ENCODE results near the gene P2RY14. TPM values are rescaled to one million over a fixed set of nuclear protein-coding genes. Genes with fewer than 3 reads are reported as not detected.

Gene P2RY14
- total and polyA plus RNA-seq, 2 donors (not counting 3 experiments of a cell fraction or from before 2014, with no cell fraction given): not detected

GRCh38 chr3:151205482-151205881 is 72.9 kb downstream of the P2RY14 start:
- no peaks in the 10 kb centered on the region for H4K20me1 ChIP-seq (replicated peaks; ENCODE audit: control insufficient read depth, extremely low read depth, insufficient read depth, low read length)
- CTCF ChIA-PET: interaction anchor here (0.6 to 1.0 kb wide), 2 partner anchors 9 to 254 kb away, joined by 3 read pairs; no protein-coding TSS in a partner anchor
- H3K4me3 ChIP-seq (replicated peaks in 1 of 3; ENCODE audit: insufficient read depth in 1 of 3, low read depth in 1 of 3, low read length in 3 of 3): no peak overlapping the region
- H3K27me3 ChIP-seq (ENCODE audit: control insufficient read depth in 2 of 2, insufficient read depth in 2 of 2, low read length in 2 of 2): no peaks in the 10 kb centered on the region
- H3K27ac ChIP-seq (ENCODE audit: insufficient read depth, low read depth, low read length): no peak overlapping the region
- intact Hi-C loops (cut with micrococcal nuclease): no loop called here
- H3K9me3 ChIP-seq (replicated peaks; ENCODE audit: control insufficient read depth, insufficient read depth, low read length): no peaks in the 10 kb centered on the region
- H3K4me2 ChIP-seq (ENCODE audit: insufficient read depth, low read length): no peak overlapping the region
- H3K9ac ChIP-seq (replicated peaks; ENCODE audit: extremely low read depth, insufficient read depth, low read length): no peak overlapping the region
- H3K9me1 ChIP-seq (replicated peaks; ENCODE audit: control insufficient read depth, extremely low read depth, insufficient read depth, low read length): no peaks in the 10 kb centered on the region
- no peaks in the 10 kb centered on the region for H3K79me2 ChIP-seq (ENCODE audit: control insufficient read depth, insufficient read depth, low read length)
- no peaks in the 10 kb centered on the region for H3K36me3 ChIP-seq (ENCODE audit: control insufficient read depth in 2 of 2, extremely low read depth in 1 of 2, insufficient read depth in 2 of 2, low read length in 2 of 2)
- POLR2A ChIA-PET: no interaction called here
- dilution Hi-C loops (cut with MboI; ENCODE audit: extremely low pct_ligation_motif_present, low sequenced_read_pairs): no loop called here
- H3K4me1 ChIP-seq (ENCODE audit: control insufficient read depth, extremely low read depth, insufficient read depth, low read length): no peaks in the 10 kb centered on the region
- H2AFZ ChIP-seq (ENCODE audit: low read depth, low read length): no peak overlapping the region
- FAIRE-seq: no peak
- no peak for DNase-seq (ENCODE audit: low read depth, low spot score)
- TF ChIP-seq EZH2 (IDR thresholded peaks at IDR 0.05; ENCODE audit: borderline replicate concordance, low read depth, low read length, severe bottlenecking) (no peak), MAX (IDR thresholded peaks at IDR 0.05; ENCODE audit: insufficient read depth, insufficient read length) (no peak), GATA2 (IDR thresholded peaks at IDR 0.05; ENCODE audit: insufficient read depth, insufficient read length, low read depth, low read length) (no peak), JUN (IDR thresholded peaks at IDR 0.05; ENCODE audit: borderline replicate concordance, insufficient read depth, insufficient read length, low read depth) (no peak), CTCF (IDR thresholded peaks at IDR 0.05; ENCODE audit: extremely low read depth in 1 of 2, insufficient read depth in 1 of 2, low read depth in 1 of 2, low read length in 2 of 2) (no peak), FOS (IDR thresholded peaks at IDR 0.05; ENCODE audit: borderline replicate concordance, insufficient read depth, low read length) (no peak), POLR2AphosphoS5 (IDR thresholded peaks at IDR 0.05; ENCODE audit: insufficient read depth, low read depth, low read length) (no peak), POLR2A (IDR thresholded peaks at IDR 0.05; ENCODE audit: low read depth, low read length) (no peak), MYC (IDR thresholded peaks at IDR 0.05; ENCODE audit: low read depth, low read length) (no peak)
- no TSS peak for BruUV-seq (replicated peaks)

All from endothelial cell of umbilical vein (primary cell).